PC-3 (cell line): ENCODE results near the gene UQCR10. TPM values are rescaled to one million over a fixed set of nuclear protein-coding genes. Genes with fewer than 3 reads are reported as not detected.

ENCODE experiments used
- ATAC-seq: fragments of 200-7000 bp; cut with Tn5 transposase; 2 replicates; pipeline ENCODE4 v1.9.1; 2020; ENCODE audit warnings: mild to moderate bottlenecking, moderate library complexity
- BruUV-seq: library from RNA; stranded (reverse); fragments of 400-500 nt; replicated peaks from 2 replicates; lab custom pipeline; 2021; lab: Mats Ljungman, UMichigan
- CTCF ChIA-PET: fragments of 300-600 bp; sonication (Branson Sonifier 250); formaldehyde crosslinking; loops from one replicate; lab custom pipeline; 2022; ENCODE audit warnings: antibody characterized with exemption; lab: Charles Lee
- POLR2A ChIA-PET: fragments of 300-600 bp; sonication (Branson Sonifier 250); formaldehyde crosslinking; loops from one replicate; lab custom pipeline; 2022; ENCODE audit warnings: antibody characterized with exemption; ENCODE audit not compliant: unreplicated experiment; lab: Charles Lee
- DNase-seq: peaks from one replicate; pipeline ENCODE4 v3.0.0-alpha.2; 2015
- H2AFZ ChIP-seq: fragments of 300-600 bp; sonication (generic); 2 replicates; pipeline ENCODE4 v1.6.0; 2016; ENCODE audit warnings: antibody characterized with exemption, low read length
- H3F3A ChIP-seq: fragments of 300-600 bp; sonication (generic); one replicate; pipeline ENCODE4 v1.6.0; 2017; ENCODE audit warnings: antibody characterized with exemption, low read length, control low read depth, mild to moderate bottlenecking; ENCODE audit not compliant: unreplicated experiment
- H3K27ac ChIP-seq: fragments of 300-600 bp; sonication (generic); 2 replicates; pipeline ENCODE4 v1.5.1; 2016; ENCODE audit warnings: mild to moderate bottlenecking, low read length
- H3K27me3 ChIP-seq: fragments of 300-600 bp; sonication (generic); 2 replicates; pipeline ENCODE4 v1.6.1; 2016; ENCODE audit warnings: low read length, mixed read lengths
- H3K36me3 ChIP-seq: fragments of 300-600 bp; sonication (generic); 2 replicates; pipeline ENCODE4 v1.6.1; 2016; ENCODE audit warnings: low read depth, mixed run types, low read length, mixed read lengths
- H3K4me1 ChIP-seq: fragments of 300-600 bp; sonication (generic); 2 replicates; pipeline ENCODE4 v1.5.1; 2016; ENCODE audit warnings: low read length; ENCODE audit not compliant: insufficient read depth
- H3K4me2 ChIP-seq: fragments of 300-600 bp; sonication (generic); 2 replicates; pipeline ENCODE4 v1.6.0; 2016; ENCODE audit warnings: low read length
- H3K4me3 ChIP-seq: fragments of 300-600 bp; sonication (generic); 2 replicates; pipeline ENCODE4 v1.5.1; 2016; ENCODE audit warnings: mild to moderate bottlenecking, low read length, mixed read lengths
- H3K79me2 ChIP-seq: fragments of 300-600 bp; sonication (generic); 2 replicates; pipeline ENCODE4 v1.6.1; 2017; ENCODE audit warnings: low read length, mixed read lengths
- H3K9ac ChIP-seq: fragments of 300-600 bp; sonication (generic); 2 replicates; pipeline ENCODE4 v1.6.0; 2016; ENCODE audit warnings: mild to moderate bottlenecking, low read length
- H3K9me2 ChIP-seq: fragments of 300-600 bp; sonication (generic); replicated peaks from 2 replicates; pipeline ENCODE4 v1.6.1; 2016; ENCODE audit warnings: mixed run types, low read length, mixed read lengths
- H3K9me3 ChIP-seq: fragments of 300-600 bp; sonication (generic); 2 replicates; pipeline ENCODE4 v1.6.1; 2016; ENCODE audit warnings: low read length, mixed read lengths
- H4K20me1 ChIP-seq: fragments of 300-600 bp; sonication (generic); 2 replicates; pipeline ENCODE4 v1.6.1; 2016; ENCODE audit warnings: low read length, mixed read lengths
- CTCF ChIP-seq: fragments of 300-600 bp; sonication (generic); conservative IDR thresholded peaks from 2 replicates; pipeline ENCODE4 v1.5.1; 2017; ENCODE audit warnings: antibody characterized with exemption, low read depth, mild to moderate bottlenecking, low read length
- EZH2 ChIP-seq: fragments of 300-600 bp; sonication (generic); IDR thresholded peaks from one replicate; pipeline ENCODE4 v1.6.1; 2017; ENCODE audit warnings: antibody characterized with exemption, mild to moderate bottlenecking, low read length; ENCODE audit not compliant: unreplicated experiment
- EZH2phosphoT487 ChIP-seq: fragments of 300-600 bp; sonication (generic); IDR thresholded peaks from 2 replicates; pipeline ENCODE4 v1.6.1; 2018; ENCODE audit warnings: mild to moderate bottlenecking, antibody characterized with exemption, low read length, borderline replicate concordance
- intact Hi-C: fragments of 100-400 bp; cut with micrococcal nuclease; formaldehyde crosslinking; loops from 2 replicates; pipeline ENCODE4 v1.9.0; 2023
- total RNA-seq: library from RNA; depleted of rRNA; stranded (reverse); fragments of >200 nt; gene quantifications from 2 replicates; pipeline ENCODE4 v1.2.3, GENCODE V29; 2014

The UQCR10 gene
- total RNA-seq, 1 experiment from 2014 or later = 196 TPM

- ATAC-seq (no peak), DNase-seq (no peak)
- Histone ChIP-seq H3K9me2 (no peaks in the 10 kb centered on the region), H3K79me2 (no peaks in the 10 kb centered on the region), H3F3A (no peaks in the 10 kb centered on the region), H3K4me2 (no peak overlapping the region), H4K20me1 (no peaks in the 10 kb centered on the region), H3K4me1 (peaks cover 41% of the 10 kb centered on the region), H3K27ac (no peak overlapping the region), H3K36me3 (no peaks in the 10 kb centered on the region; the same call in 1 of the 2 replicates), H3K9me3 (no peaks in the 10 kb centered on the region), H3K4me3 (no peak overlapping the region), H3K27me3 (no peaks in the 10 kb centered on the region), H3K9ac (no peak overlapping the region), H2AFZ (no peak overlapping the region)
- intact Hi-C loops = no loop called here
- ChIA-PET CTCF (no interaction called here), POLR2A (no interaction called here)
- TF ChIP-seq EZH2phosphoT487 (no peak), CTCF (no peak), EZH2 (no peak)
- no TSS peak for BruUV-seq
Measured at GRCh38 chr22:29784451-29785361, 17.5 kb downstream of the UQCR10 start.

- no peaks in the 10 kb centered on the region for H3K27me3 ChIP-seq
- H3K79me2 ChIP-seq = no peaks in the 10 kb centered on the region
- DNase-seq (no peak), ATAC-seq (no peak)
- no peak overlapping the region for H3K27ac ChIP-seq
- ChIA-PET CTCF (no interaction called here), POLR2A (no interaction called here)
- H3K9ac ChIP-seq = no peak overlapping the region
- no peaks in the 10 kb centered on the region for H3K9me2 ChIP-seq
- TF ChIP-seq EZH2 (no peak), EZH2phosphoT487 (no peak), CTCF (no peak)
- no peaks in the 10 kb centered on the region for H3K9me3 ChIP-seq
- intact Hi-C loops = no loop called here
- H3F3A ChIP-seq = no peaks in the 10 kb centered on the region
- H3K4me2 ChIP-seq = no peak overlapping the region
- H3K4me1 ChIP-seq = peaks cover 32% of the 10 kb centered on the region
- no peak overlapping the region for H2AFZ ChIP-seq
- no peaks in the 10 kb centered on the region for H4K20me1 ChIP-seq
- H3K36me3 ChIP-seq = peaks cover 4% of the 10 kb centered on the region; the same call in 1 of the 2 replicates
- no TSS peak for BruUV-seq
- no peak overlapping the region for H3K4me3 ChIP-seq
Measured at GRCh38 chr22:29786031-29786430, 18.9 kb downstream of the UQCR10 start.
